Measurements from ENCODE around the gene MASP2. TPM values are rescaled to one million over a fixed set of nuclear protein-coding genes. Genes with fewer than 3 reads are reported as not detected.

Gene MASP2
- total and polyA plus RNA-seq, 9 of the 15 experiments (the other 6 are each of a cell fraction or from before 2014, with no cell fraction given), result 0.01 to 0.23 (median 0.06) TPM; not detected in 3

- TF ChIP-seq MNT (conservative IDR thresholded peaks at IDR 0.05) (peak; percentile 84 to 87), ZNF511 (CRISPR knock-in tag; IDR thresholded peaks at IDR 0.05) (no peak), CCAR2 (IDR thresholded peaks at IDR 0.05; ENCODE audit: low read depth, low read length) (no peak), CBFB (CRISPR knock-in tag; IDR thresholded peaks at IDR 0.05) (no peak), EP400 (IDR thresholded peaks at IDR 0.05) (peak; percentile 73), ESRRA (IDR thresholded peaks at IDR 0.05; ENCODE audit: borderline replicate concordance, low read depth) (no peak), SREBF1 (IDR thresholded peaks at IDR 0.05; ENCODE audit: borderline replicate concordance, low read depth, low read length) (no peak), CREB3L1 (IDR thresholded peaks at IDR 0.05; ENCODE audit: borderline replicate concordance, low read depth) (peak; percentile 28; the same call in 1 of the 2 replicates), KDM5B (IDR thresholded peaks at IDR 0.05; ENCODE audit: insufficient replicate concordance, low read depth, low read length) (peak; percentile 71), ARID3B (CRISPR knock-in tag; IDR thresholded peaks at IDR 0.05; ENCODE audit: borderline replicate concordance) (no peak), ELF1 (tag; IDR thresholded peaks at IDR 0.05) (no peak), DMBX1 (CRISPR knock-in tag; IDR thresholded peaks at IDR 0.05; ENCODE audit: borderline replicate concordance) (no peak), ARID4B (CRISPR knock-in tag; IDR thresholded peaks at IDR 0.05) (peak; percentile 36; the same call in 1 of the 2 replicates), SETDB1 (IDR thresholded peaks at IDR 0.05; ENCODE audit: low read length) (no peak), RBM14 (IDR thresholded peaks at IDR 0.05; ENCODE audit: borderline replicate concordance, insufficient read depth, low read depth, low read length) (0 out of 2 replicates have a peak, but pooled peaks have one; percentile 35)
Observed at GRCh38 chr1:11059155-11059967, 12.3 kb upstream of the MASP2 start (continued).
